Measurements from ENCODE around the gene ASIC2. TPM values are rescaled to one million over a fixed set of nuclear protein-coding genes. Genes with fewer than 3 reads are reported as not detected.

ASIC2 gene
- total and polyA plus RNA-seq, 2 experiments from 2014 or later: not detected

DNA sequence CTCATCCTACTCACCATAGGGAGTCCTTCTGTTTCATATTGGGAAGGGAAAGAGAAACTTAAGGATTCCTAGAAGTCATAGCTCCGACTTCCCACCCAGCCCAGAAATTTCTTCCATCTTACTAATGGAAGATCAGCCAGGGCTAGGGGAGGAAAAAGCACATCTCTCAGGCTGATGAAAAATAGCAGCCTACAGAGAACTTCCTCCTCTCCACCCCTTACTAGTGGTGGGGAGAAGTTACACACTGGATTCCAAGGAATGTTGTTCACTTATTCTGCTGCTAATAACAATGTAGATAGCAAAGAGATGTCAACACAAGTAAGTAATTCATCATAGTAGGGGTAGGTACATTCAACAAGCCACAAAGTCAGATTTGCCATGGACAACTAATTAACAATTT lies 207.1 kb downstream of the ASIC2 start:
- Histone ChIP-seq H3K36me3 (no peaks in the 10 kb centered on the region), H3K27me3 (peaks cover 10% of the 10 kb centered on the region), H3K4me3 (no peak overlapping the region), H3K4me1 (ENCODE audit: low read depth) (no peaks in the 10 kb centered on the region), H3K9me3 (ENCODE audit: low read depth) (no peaks in the 10 kb centered on the region), H3K27ac (no peak overlapping the region)
- DNase-seq (ENCODE audit: low read depth in 1 of 2, low spot score in 1 of 2): no peak
- TF ChIP-seq, protein P1, sequence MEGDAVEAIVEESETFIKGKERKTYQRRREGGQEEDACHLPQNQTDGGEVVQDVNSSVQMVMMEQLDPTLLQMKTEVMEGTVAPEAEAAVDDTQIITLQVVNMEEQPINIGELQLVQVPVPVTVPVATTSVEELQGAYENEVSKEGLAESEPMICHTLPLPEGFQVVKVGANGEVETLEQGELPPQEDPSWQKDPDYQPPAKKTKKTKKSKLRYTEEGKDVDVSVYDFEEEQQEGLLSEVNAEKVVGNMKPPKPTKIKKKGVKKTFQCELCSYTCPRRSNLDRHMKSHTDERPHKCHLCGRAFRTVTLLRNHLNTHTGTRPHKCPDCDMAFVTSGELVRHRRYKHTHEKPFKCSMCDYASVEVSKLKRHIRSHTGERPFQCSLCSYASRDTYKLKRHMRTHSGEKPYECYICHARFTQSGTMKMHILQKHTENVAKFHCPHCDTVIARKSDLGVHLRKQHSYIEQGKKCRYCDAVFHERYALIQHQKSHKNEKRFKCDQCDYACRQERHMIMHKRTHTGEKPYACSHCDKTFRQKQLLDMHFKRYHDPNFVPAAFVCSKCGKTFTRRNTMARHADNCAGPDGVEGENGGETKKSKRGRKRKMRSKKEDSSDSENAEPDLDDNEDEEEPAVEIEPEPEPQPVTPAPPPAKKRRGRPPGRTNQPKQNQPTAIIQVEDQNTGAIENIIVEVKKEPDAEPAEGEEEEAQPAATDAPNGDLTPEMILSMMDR (IDR thresholded peaks at IDR 0.05; ENCODE audit: low read depth, low read length): no peak

DNA sequence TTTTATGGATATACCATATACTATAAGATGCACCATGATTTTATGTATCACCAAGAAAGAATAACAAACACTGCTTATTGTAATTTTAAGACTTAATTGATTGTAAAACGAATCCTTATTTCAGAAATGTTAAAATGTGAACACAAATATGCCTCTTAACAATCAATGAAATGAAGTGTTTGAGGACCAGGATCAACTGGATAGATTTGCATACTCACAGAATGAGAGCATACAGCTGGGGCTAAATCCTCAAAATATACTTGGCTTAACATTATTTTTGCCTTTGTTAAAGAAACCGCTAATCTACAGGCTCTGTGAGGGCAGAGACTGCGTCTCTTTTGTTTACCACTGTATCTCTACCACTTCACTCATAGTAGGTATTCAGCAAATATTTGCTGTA lies 207.8 kb downstream of the ASIC2 start:
- Histone ChIP-seq H3K36me3 (no peaks in the 10 kb centered on the region), H3K9me3 (ENCODE audit: low read depth) (no peaks in the 10 kb centered on the region), H3K4me3 (no peak overlapping the region), H3K27ac (no peak overlapping the region), H3K27me3 (peaks cover 7% of the 10 kb centered on the region), H3K4me1 (ENCODE audit: low read depth) (no peaks in the 10 kb centered on the region)
- TF ChIP-seq, protein P1 (IDR thresholded peaks at IDR 0.05; ENCODE audit: low read depth, low read length): no peak
- DNase-seq (ENCODE audit: low read depth in 1 of 2, low spot score in 1 of 2): no peak

DNA sequence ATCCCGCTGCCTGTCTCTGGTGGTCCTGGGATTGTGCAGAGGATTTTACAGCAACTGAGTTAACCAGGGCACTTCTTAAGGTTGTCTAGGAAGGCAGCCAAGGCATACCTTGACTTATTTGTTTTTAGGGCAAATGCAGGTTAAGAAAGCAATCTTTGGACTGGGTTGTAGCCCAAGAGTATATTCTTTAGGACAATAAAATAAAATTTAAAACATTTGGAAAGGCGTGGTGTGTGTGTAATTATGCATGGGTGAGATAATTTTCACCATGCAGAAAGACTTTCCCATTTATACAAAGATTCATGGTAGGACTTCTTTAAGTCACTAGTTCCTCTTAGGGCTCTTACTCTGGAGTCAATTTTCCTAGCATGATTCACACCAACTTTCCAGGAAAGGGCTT lies 208.3 kb downstream of the ASIC2 start:
- TF ChIP-seq, protein P1 (IDR thresholded peaks at IDR 0.05; ENCODE audit: low read depth, low read length): no peak
- H3K36me3 ChIP-seq: no peaks in the 10 kb centered on the region
- DNase-seq (ENCODE audit: low read depth in 1 of 2, low spot score in 1 of 2): no peak

DNA sequence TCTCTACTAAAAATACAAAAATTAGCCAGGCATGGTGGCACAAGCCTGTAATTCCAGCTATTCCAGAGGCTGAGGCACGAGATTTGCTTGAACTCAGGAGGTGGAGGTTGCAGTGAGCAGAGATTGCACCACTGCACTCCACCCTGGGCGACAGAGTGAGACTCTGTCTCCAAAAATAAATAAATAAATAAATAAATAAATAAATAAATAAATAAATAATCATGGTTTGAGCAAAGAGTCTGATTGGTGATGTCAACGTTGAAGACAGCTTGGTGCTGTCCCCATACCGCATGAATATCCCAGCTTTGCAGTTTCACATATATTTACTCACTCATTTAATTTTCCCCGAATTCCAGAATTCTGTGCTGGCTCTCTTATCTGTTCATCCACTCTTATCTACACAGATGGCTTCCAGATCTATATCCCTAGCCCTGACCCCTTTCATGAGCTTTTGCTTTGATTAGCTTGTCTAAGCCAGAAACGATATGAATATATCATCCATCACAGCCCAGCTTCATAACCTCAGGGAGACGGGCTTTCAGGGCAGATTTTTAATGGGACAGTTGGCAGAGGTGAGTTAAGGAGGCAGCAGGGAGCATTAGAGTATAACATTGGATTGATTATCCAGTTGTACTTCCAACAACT lies 210.4 kb downstream of the ASIC2 start:
- Histone ChIP-seq H3K9me3 (ENCODE audit: low read depth) (no peaks in the 10 kb centered on the region), H3K4me1 (ENCODE audit: low read depth) (no peaks in the 10 kb centered on the region), H3K4me3 (no peak overlapping the region), H3K27me3 (peaks cover 7% of the 10 kb centered on the region), H3K27ac (no peak overlapping the region), H3K36me3 (no peaks in the 10 kb centered on the region)
- TF ChIP-seq, protein P1 (IDR thresholded peaks at IDR 0.05; ENCODE audit: low read depth, low read length): no peak
- no peak for DNase-seq (ENCODE audit: low read depth in 1 of 2, low spot score in 1 of 2)

More for the DNA sequence above, 208.3 kb downstream of the ASIC2 start:
- H3K27me3 ChIP-seq: peaks cover 7% of the 10 kb centered on the region
- H3K4me3 ChIP-seq: no peak overlapping the region
- H3K27ac ChIP-seq: no peak overlapping the region
- H3K9me3 ChIP-seq (ENCODE audit: low read depth): no peaks in the 10 kb centered on the region
- H3K4me1 ChIP-seq (ENCODE audit: low read depth): no peaks in the 10 kb centered on the region

DNA sequence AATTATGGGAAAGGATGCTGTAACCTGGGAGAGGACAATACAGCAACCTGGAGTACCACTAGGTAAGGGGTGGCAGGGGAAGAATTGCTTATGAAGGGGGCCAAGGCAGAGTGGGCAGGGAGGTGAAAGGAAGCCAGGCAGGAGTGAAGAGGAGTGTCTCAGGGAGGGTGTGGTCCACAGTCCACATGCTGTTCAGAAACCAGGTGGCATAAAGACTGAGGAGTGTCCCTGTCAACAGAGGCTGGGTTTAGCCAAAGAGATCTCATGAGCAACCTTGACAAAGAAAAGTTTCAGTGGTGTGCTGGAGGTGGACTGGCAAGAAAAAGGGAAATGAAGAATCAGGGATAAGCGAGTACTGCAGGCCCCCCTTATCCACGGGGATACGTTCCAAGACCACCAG lies 213.0 kb downstream of the ASIC2 start:
- Histone ChIP-seq H3K27me3 (no peaks in the 10 kb centered on the region), H3K27ac (no peak overlapping the region), H3K9me3 (ENCODE audit: low read depth) (no peaks in the 10 kb centered on the region), H3K4me1 (ENCODE audit: low read depth) (no peaks in the 10 kb centered on the region), H3K4me3 (no peak overlapping the region), H3K36me3 (no peaks in the 10 kb centered on the region)
- TF ChIP-seq, protein P1 (IDR thresholded peaks at IDR 0.05; ENCODE audit: low read depth, low read length): no peak
- DNase-seq (ENCODE audit: low read depth in 1 of 2, low spot score in 1 of 2): no peak

Data from cardiac muscle cell (in vitro differentiated cells and primary cell).